Trophoblast cell (in vitro differentiated cells and primary cell): ENCODE measurements around the gene LOC128125822.
"Not testable (repeated sequence)": the region's sequence is repeated elsewhere in the genome, so short reads cannot be mapped to it uniquely, and the experiment has no call there.

Experiments used
- DNase-seq, 2 donors: peaks; one replicate each; pipeline ENCODE4 v3.0.0-alpha.2; 2016
- H2AFZ ChIP-seq: 2 replicates; pipeline ENCODE4 v1.6.1; 2013; ENCODE audit warnings: low read length, moderate library complexity, mild to moderate bottlenecking; ENCODE audit not compliant: insufficient read depth, poor library complexity
- H2AK5ac ChIP-seq: 2 replicates; pipeline ENCODE4 v1.6.1; 2013; ENCODE audit warnings: mild to moderate bottlenecking, low read length
- H2BK120ac ChIP-seq: 2 replicates; pipeline ENCODE4 v1.6.1; 2013; ENCODE audit warnings: low read length, mild to moderate bottlenecking, moderate library complexity; ENCODE audit not compliant: insufficient read depth, poor library complexity
- H2BK12ac ChIP-seq: 2 replicates; pipeline ENCODE4 v1.6.1; 2013; ENCODE audit warnings: mild to moderate bottlenecking, low read length, moderate library complexity
- H2BK5ac ChIP-seq: 2 replicates; pipeline ENCODE4 v1.6.1; 2013; ENCODE audit warnings: low read length, low read depth, moderate library complexity, mild to moderate bottlenecking; ENCODE audit not compliant: poor library complexity
- H3K14ac ChIP-seq: 2 replicates; pipeline ENCODE4 v1.6.1; 2013; ENCODE audit warnings: mild to moderate bottlenecking, low read length
- H3K18ac ChIP-seq: 2 replicates; pipeline ENCODE4 v1.6.1; 2013; ENCODE audit warnings: mild to moderate bottlenecking, low read length
- H3K23ac ChIP-seq: 2 replicates; pipeline ENCODE4 v1.6.1; 2013; ENCODE audit warnings: low read length
- H3K27ac ChIP-seq: 2 replicates; pipeline ENCODE4 v1.5.1; 2013; ENCODE audit warnings: low read depth, mild to moderate bottlenecking, inconsistent platforms, low read length, moderate library complexity
- H3K27me3 ChIP-seq: 2 replicates; pipeline ENCODE4 v1.6.1; 2013; ENCODE audit warnings: inconsistent platforms, mild to moderate bottlenecking, low read length, moderate library complexity; ENCODE audit not compliant: insufficient read depth
- H3K36me3 ChIP-seq, 2 experiments: 1 replicate in 1 of 2; 2 replicates in 1 of 2; pipeline ENCODE4 v1.6.1; 2013; ENCODE audit warnings: low read length in 2 of 2, mild to moderate bottlenecking in 2 of 2, moderate library complexity in 1 of 2; ENCODE audit not compliant: insufficient read depth in 2 of 2, control insufficient read depth in 1 of 2
- H3K4ac ChIP-seq: 2 replicates; pipeline ENCODE4 v1.6.1; 2013; ENCODE audit warnings: low read depth, mild to moderate bottlenecking, low read length, moderate library complexity
- H3K4me1 ChIP-seq, 2 experiments: 1 replicate in 1 of 2; 2 replicates in 1 of 2; pipeline ENCODE4 v1.6.1; 2013; ENCODE audit warnings: low read length in 2 of 2, mild to moderate bottlenecking in 2 of 2, moderate library complexity in 1 of 2; ENCODE audit not compliant: insufficient read depth in 2 of 2, control insufficient read depth in 1 of 2
- H3K4me2 ChIP-seq: 2 replicates; pipeline ENCODE4 v1.6.1; 2013; ENCODE audit warnings: inconsistent platforms, mild to moderate bottlenecking, low read length, moderate library complexity
- H3K4me3 ChIP-seq: 2 replicates; pipeline ENCODE4 v1.5.1; 2013; ENCODE audit warnings: mild to moderate bottlenecking, low read depth, low read length, inconsistent platforms
- H3K79me1 ChIP-seq: one replicate; pipeline ENCODE4 v1.6.1; 2013; ENCODE audit warnings: low read length
- H3K79me2 ChIP-seq: 2 replicates; pipeline ENCODE4 v1.6.1; 2013; ENCODE audit warnings: low read length, mild to moderate bottlenecking; ENCODE audit not compliant: control insufficient read depth, insufficient read depth, poor library complexity
- H3K9ac ChIP-seq: 2 replicates; pipeline ENCODE4 v1.6.1; 2013; ENCODE audit warnings: mild to moderate bottlenecking, low read length
- H3K9me3 ChIP-seq: 2 replicates; pipeline ENCODE4 v1.6.1; 2013; ENCODE audit warnings: low read depth, mild to moderate bottlenecking, control low read depth, inconsistent platforms, low read length; ENCODE audit not compliant: insufficient read depth
- H4K12ac ChIP-seq: 2 replicates; pipeline ENCODE4 v1.6.1; 2013; ENCODE audit warnings: low read depth, mild to moderate bottlenecking, low read length, moderate library complexity
- H4K8ac ChIP-seq: 2 replicates; pipeline ENCODE4 v1.6.1; 2013; ENCODE audit warnings: low read depth, mild to moderate bottlenecking, low read length, moderate library complexity
- H4K91ac ChIP-seq: one replicate; pipeline ENCODE4 v1.6.1; 2013; ENCODE audit warnings: low read depth, mild to moderate bottlenecking, low read length, moderate library complexity
- WGBS: extraction: QIAGEN DNeasy Blood & Tissue Kit; methylation state at CpG from one replicate; pipeline ENCODE4 v1.1.7; 2013; ENCODE audit warnings: missing lambda C conversion rate; ENCODE audit not compliant: insufficient read length, insufficient coverage; ENCODE audit errors: extremely low coverage; 5-methylcytosine and 5-hydroxymethylcytosine counted together

Gene LOC128125822

DNA sequence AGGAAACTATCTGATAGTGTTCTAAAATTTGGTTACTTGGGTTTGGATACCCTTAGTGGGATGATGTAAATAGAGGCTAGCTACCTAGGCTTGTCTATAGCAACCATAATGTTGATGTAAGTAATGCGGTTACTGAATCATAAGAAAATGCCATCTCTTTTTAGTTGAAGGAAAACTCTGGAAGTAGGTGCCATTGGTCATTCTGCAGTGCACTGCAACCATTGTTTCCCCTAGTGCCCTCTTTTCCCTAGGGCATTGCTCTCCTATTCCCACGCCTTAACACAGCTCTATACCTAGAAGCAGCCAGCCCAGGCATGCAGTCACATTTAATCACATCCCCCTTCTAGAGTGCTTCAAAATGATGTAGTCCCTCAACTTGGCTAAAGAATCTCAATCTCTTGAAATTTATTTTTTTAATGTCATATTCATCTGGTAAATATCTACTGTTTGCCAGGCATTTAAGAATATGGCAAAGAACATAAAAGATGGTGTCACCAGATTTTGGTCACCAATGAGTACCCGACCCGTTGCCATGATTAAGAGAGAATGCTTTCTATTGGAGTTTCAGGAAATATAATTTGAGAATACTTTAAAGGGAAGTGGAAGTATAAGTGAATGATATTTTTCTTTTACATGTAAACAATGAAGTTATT lies 10.4 kb downstream of the LOC128125822 start:
- no peaks in the 10 kb centered on the region for H3K27me3 ChIP-seq
- H3K23ac ChIP-seq = no peak overlapping the region
- H3K4me1 ChIP-seq = no peaks in the 10 kb centered on the region
- H3K4me2 ChIP-seq = no peak overlapping the region
- H3K4ac ChIP-seq = no peak overlapping the region
- DNase-seq = no peak
- H3K18ac ChIP-seq = no peak overlapping the region
- H3K9ac ChIP-seq = no peak overlapping the region
- H2AK5ac ChIP-seq = no peak overlapping the region
- H2BK120ac ChIP-seq = no peak overlapping the region
- H4K12ac ChIP-seq = no peak overlapping the region
- no peaks in the 10 kb centered on the region for H3K9me3 ChIP-seq
- no peak overlapping the region for H2BK5ac ChIP-seq
- WGBS = no CpG with 5 or more reads among the region's 4 CpGs
- H3K79me2 ChIP-seq = no peaks in the 10 kb centered on the region
- H3K79me1 ChIP-seq = no peaks in the 10 kb centered on the region
- H3K4me3 ChIP-seq = no peak overlapping the region
- H3K27ac ChIP-seq = no peak overlapping the region
- no peak overlapping the region for H2BK12ac ChIP-seq
- H4K91ac ChIP-seq = no peak overlapping the region
- H3K36me3 ChIP-seq = peaks cover 0 to 12% of the 10 kb centered on the region in 2 experiments
- H2AFZ ChIP-seq = no peak overlapping the region
- no peak overlapping the region for H4K8ac ChIP-seq
- H3K14ac ChIP-seq = no peak overlapping the region

- H3K4me3 ChIP-seq = no peak overlapping the region
- H3K27ac ChIP-seq = no peak overlapping the region
- no peak overlapping the region for H4K12ac ChIP-seq
- H4K8ac ChIP-seq = no peak overlapping the region
- H3K18ac ChIP-seq = no peak overlapping the region
- no peak overlapping the region for H2BK120ac ChIP-seq
- no peak overlapping the region for H2AFZ ChIP-seq
- H3K9me3 ChIP-seq = no peaks in the 10 kb centered on the region
- H4K91ac ChIP-seq = no peak overlapping the region
- no peaks in the 10 kb centered on the region for H3K79me1 ChIP-seq
- H3K14ac ChIP-seq = no peak overlapping the region
- no peak overlapping the region for H3K9ac ChIP-seq
- no peak overlapping the region for H3K4ac ChIP-seq
- DNase-seq = no peak
- H3K27me3 ChIP-seq = no peaks in the 10 kb centered on the region
- H2BK12ac ChIP-seq = no peak overlapping the region
- H3K4me2 ChIP-seq = no peak overlapping the region
- WGBS = no CpG with 5 or more reads among the region's 4 CpGs
- no peaks in the 10 kb centered on the region for H3K4me1 ChIP-seq
- no peak overlapping the region for H2BK5ac ChIP-seq
- H3K79me2 ChIP-seq = no peaks in the 10 kb centered on the region
- H3K36me3 ChIP-seq = peaks cover 0 to 10% of the 10 kb centered on the region in 2 experiments
- no peak overlapping the region for H3K23ac ChIP-seq
- H2AK5ac ChIP-seq = no peak overlapping the region
Measured at GRCh38 chr6:63584125-63584514, 11.8 kb downstream of the LOC128125822 start.

DNA sequence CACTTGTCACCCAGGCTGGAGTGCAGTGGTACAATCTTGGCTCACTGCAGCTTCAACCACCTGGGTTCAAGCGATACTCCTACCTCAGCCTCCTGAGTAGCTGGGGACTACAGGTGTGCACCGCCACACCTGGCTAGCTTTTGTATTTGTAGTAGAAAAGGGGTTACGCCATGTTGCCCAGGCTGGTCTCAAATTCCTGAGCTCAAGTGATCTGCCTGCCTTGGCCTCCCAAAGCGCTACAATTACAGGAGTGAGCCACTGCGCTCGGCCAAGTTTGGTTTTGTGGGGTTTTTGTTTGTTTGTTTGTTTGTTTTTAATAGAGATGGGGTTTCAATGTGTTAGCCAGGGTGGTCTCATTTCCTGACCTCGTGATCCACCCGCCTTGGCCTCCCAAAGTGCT lies 12.3 kb downstream of the LOC128125822 start:
- H2BK5ac ChIP-seq = no peak overlapping the region
- WGBS = no CpG with 5 or more reads among the region's 8 CpGs
- no peak overlapping the region for H3K4ac ChIP-seq
- DNase-seq = no peak
- no peak overlapping the region for H3K27ac ChIP-seq
- H3K36me3 ChIP-seq = peaks cover 0 to 8% of the 10 kb centered on the region in 2 experiments
- no peak overlapping the region for H4K91ac ChIP-seq
- H3K27me3 ChIP-seq = no peaks in the 10 kb centered on the region
- no peak overlapping the region for H3K4me3 ChIP-seq
- H2AK5ac ChIP-seq = no peak overlapping the region
- H3K79me2 ChIP-seq = no peaks in the 10 kb centered on the region
- no peak overlapping the region for H2BK12ac ChIP-seq
- H3K9me3 ChIP-seq = no peaks in the 10 kb centered on the region
- H3K79me1 ChIP-seq = no peaks in the 10 kb centered on the region
- H2AFZ ChIP-seq = no peak overlapping the region
- H3K9ac ChIP-seq = no peak overlapping the region
- H3K14ac ChIP-seq = no peak overlapping the region
- H3K4me2 ChIP-seq = no peak overlapping the region
- no peak overlapping the region for H3K18ac ChIP-seq
- no peaks in the 10 kb centered on the region for H3K4me1 ChIP-seq
- H4K12ac ChIP-seq = no peak overlapping the region
- no peak overlapping the region for H3K23ac ChIP-seq
- no peak overlapping the region for H2BK120ac ChIP-seq
- H4K8ac ChIP-seq = no peak overlapping the region

- not testable (repeated sequence) for H3K4me3 ChIP-seq, H3K9me3 ChIP-seq, H2AFZ ChIP-seq, H2AK5ac ChIP-seq, H3K4me2 ChIP-seq, DNase-seq, H4K8ac ChIP-seq, H2BK12ac ChIP-seq, H3K14ac ChIP-seq, H3K4me1 ChIP-seq, H3K27me3 ChIP-seq, H3K79me1 ChIP-seq, H2BK120ac ChIP-seq, H2BK5ac ChIP-seq, H3K79me2 ChIP-seq, H4K91ac ChIP-seq, H3K23ac ChIP-seq, H3K18ac ChIP-seq, H4K12ac ChIP-seq, H3K4ac ChIP-seq, H3K27ac ChIP-seq, H3K9ac ChIP-seq, H3K36me3 ChIP-seq
- WGBS = no CpG with 5 or more reads among the region's 2 CpGs
Measured at GRCh38 chr6:63585652-63586051, 13.4 kb downstream of the LOC128125822 start.
